Stomach (tissue), 4 donors: ENCODE data around the gene TNFRSF17.

Experiments
- EP300 ChIP-seq: sonication (generic); formaldehyde crosslinking; IDR thresholded peaks from one replicate; pipeline ENCODE4 v1.6.1; 2017; ENCODE audit warnings: antibody characterized with exemption
- POLR2A ChIP-seq, 4 donors: fragments of 450-650 bp; IDR thresholded peaks; one replicate each; pipeline ENCODE4 v1.6.1; 2016; ENCODE audit warnings: antibody characterized with exemption in 4 of 4, control low read depth in 2 of 4, mild to moderate bottlenecking in 1 of 4, moderate library complexity in 1 of 4
- POLR2AphosphoS5 ChIP-seq, 3 donors: sonication (generic); formaldehyde crosslinking; IDR thresholded peaks; one replicate each; pipeline ENCODE4 v1.6.1; 2016; ENCODE audit warnings: antibody characterized with exemption in 3 of 3
- TF ChIP-seq, protein P1 (sequence below), 7 experiments: fragments of 450-650 bp in 4 of 7; fragments of 200-600 bp in 3 of 7; sonication (generic) in 3 of 7; IDR thresholded peaks; one replicate each; pipeline ENCODE4 v1.5.1; 2016 to 2019; ENCODE audit warnings: antibody characterized with exemption in 7 of 7, control low read depth in 2 of 7, mild to moderate bottlenecking in 1 of 7

GRCh38 chr16:11967195-11967911, 2.3 kb downstream of the TNFRSF17 start:
- TF ChIP-seq, protein P1, sequence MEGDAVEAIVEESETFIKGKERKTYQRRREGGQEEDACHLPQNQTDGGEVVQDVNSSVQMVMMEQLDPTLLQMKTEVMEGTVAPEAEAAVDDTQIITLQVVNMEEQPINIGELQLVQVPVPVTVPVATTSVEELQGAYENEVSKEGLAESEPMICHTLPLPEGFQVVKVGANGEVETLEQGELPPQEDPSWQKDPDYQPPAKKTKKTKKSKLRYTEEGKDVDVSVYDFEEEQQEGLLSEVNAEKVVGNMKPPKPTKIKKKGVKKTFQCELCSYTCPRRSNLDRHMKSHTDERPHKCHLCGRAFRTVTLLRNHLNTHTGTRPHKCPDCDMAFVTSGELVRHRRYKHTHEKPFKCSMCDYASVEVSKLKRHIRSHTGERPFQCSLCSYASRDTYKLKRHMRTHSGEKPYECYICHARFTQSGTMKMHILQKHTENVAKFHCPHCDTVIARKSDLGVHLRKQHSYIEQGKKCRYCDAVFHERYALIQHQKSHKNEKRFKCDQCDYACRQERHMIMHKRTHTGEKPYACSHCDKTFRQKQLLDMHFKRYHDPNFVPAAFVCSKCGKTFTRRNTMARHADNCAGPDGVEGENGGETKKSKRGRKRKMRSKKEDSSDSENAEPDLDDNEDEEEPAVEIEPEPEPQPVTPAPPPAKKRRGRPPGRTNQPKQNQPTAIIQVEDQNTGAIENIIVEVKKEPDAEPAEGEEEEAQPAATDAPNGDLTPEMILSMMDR (IDR thresholded peaks at IDR 0.05): no peak
- TF ChIP-seq POLR2A (IDR thresholded peaks at IDR 0.05): no peak
- TF ChIP-seq POLR2AphosphoS5 (IDR thresholded peaks at IDR 0.05): no peak
- TF ChIP-seq EP300: no peak
